SU-DHL-6 (cell line): ENCODE data around the gene CDC25A.

Experiments
- H2AFZ ChIP-seq: fragments of 200-600 bp; sonication (generic); 2 replicates; pipeline ENCODE4 v1.6.1; 2014; ENCODE audit warnings: low read depth, mild to moderate bottlenecking, moderate library complexity, mixed read lengths, antibody characterized with exemption, low read length; ENCODE audit not compliant: severe bottlenecking
- H3F3A ChIP-seq: fragments of 200-600 bp; shearing (Covaris generic); 2 replicates; pipeline ENCODE4 v1.6.0; 2016; ENCODE audit warnings: antibody characterized with exemption, mild to moderate bottlenecking; ENCODE audit not compliant: insufficient read depth
- H3K27ac ChIP-seq: fragments of 200-600 bp; sonication (generic); 2 replicates; pipeline ENCODE4 v1.5.1; 2016; ENCODE audit warnings: low read depth, mild to moderate bottlenecking, low read length, moderate library complexity, mixed read lengths
- H3K27me3 ChIP-seq: fragments of 200-600 bp; sonication (generic), shearing (Covaris generic); 2 replicates; pipeline ENCODE4 v1.6.0; 2014; ENCODE audit warnings: mild to moderate bottlenecking, low read length
- H3K36me3 ChIP-seq: fragments of 200-600 bp; sonication (generic); 2 replicates; pipeline ENCODE4 v1.6.1; 2014; ENCODE audit warnings: mild to moderate bottlenecking, low read length, mixed read lengths
- H3K4me2 ChIP-seq: fragments of 300-600, 200-600 bp; shearing (Covaris generic), sonication (generic); 2 replicates; pipeline ENCODE4 v1.6.0; 2014; ENCODE audit warnings: low read length, low read depth, mild to moderate bottlenecking; ENCODE audit not compliant: poor library complexity, severe bottlenecking
- H3K4me3 ChIP-seq: fragments of 200-600 bp; sonication (generic); 2 replicates; pipeline ENCODE4 v1.5.1; 2014; ENCODE audit warnings: antibody characterized with exemption, low read length, mild to moderate bottlenecking, mixed read lengths; ENCODE audit not compliant: insufficient read depth, poor library complexity, severe bottlenecking
- H3K79me2 ChIP-seq: fragments of 200-600 bp; sonication (generic); 2 replicates; pipeline ENCODE4 v1.6.1; 2014; ENCODE audit warnings: mild to moderate bottlenecking, low read length, moderate library complexity; ENCODE audit not compliant: insufficient read depth
- H3K9ac ChIP-seq: fragments of 200-600 bp; sonication (generic); 2 replicates; pipeline ENCODE4 v1.7.0; 2014; ENCODE audit warnings: mild to moderate bottlenecking, low read length
- H3K9me2 ChIP-seq: fragments of 200-600 bp; sonication (generic); replicated peaks from 2 replicates; pipeline ENCODE4 v1.6.1; 2014; ENCODE audit warnings: low read length; ENCODE audit not compliant: insufficient read depth
- H3K9me3 ChIP-seq: fragments of 200-600 bp; sonication (generic); 2 replicates; pipeline ENCODE4 v1.6.1; 2014; ENCODE audit warnings: low read length, mixed read lengths; ENCODE audit not compliant: insufficient read depth
- H4K20me1 ChIP-seq: fragments of 200-600 bp; sonication (generic); 2 replicates; pipeline ENCODE4 v1.6.1; 2014; ENCODE audit warnings: low read depth, mild to moderate bottlenecking, antibody characterized with exemption, low read length, moderate library complexity, mixed read lengths
- CTCF ChIP-seq: fragments of 200-600 bp; sonication (generic); IDR thresholded peaks from one replicate; pipeline ENCODE4 v1.5.1; 2017; ENCODE audit warnings: antibody characterized with exemption, mild to moderate bottlenecking, low read length, moderate library complexity; ENCODE audit not compliant: insufficient read depth, poor library complexity, severe bottlenecking
- EZH2phosphoT487 ChIP-seq: fragments of 200-600 bp; sonication (generic), shearing (Covaris generic); conservative IDR thresholded peaks from 2 replicates; pipeline ENCODE4 v1.6.1; 2018; ENCODE audit warnings: mild to moderate bottlenecking, antibody characterized with exemption, low read length, moderate library complexity, mixed read lengths

Gene CDC25A

GRCh38 chr3:48199117-48199516, 10.9 kb upstream of the CDC25A start:
- H3F3A ChIP-seq = no peaks in the 10 kb centered on the region
- no peaks in the 10 kb centered on the region for H3K36me3 ChIP-seq
- no peak overlapping the region for H3K27ac ChIP-seq
- TF ChIP-seq CTCF (no peak), EZH2phosphoT487 (no peak)
- no peaks in the 10 kb centered on the region for H3K79me2 ChIP-seq
- H3K9me2 ChIP-seq = no peaks in the 10 kb centered on the region
- H2AFZ ChIP-seq = no peak overlapping the region
- no peaks in the 10 kb centered on the region for H4K20me1 ChIP-seq
- H3K9me3 ChIP-seq = no peaks in the 10 kb centered on the region
- no peaks in the 10 kb centered on the region for H3K27me3 ChIP-seq
- no peak overlapping the region for H3K4me2 ChIP-seq
- no peak overlapping the region for H3K9ac ChIP-seq
- H3K4me3 ChIP-seq = no peak overlapping the region

- Histone ChIP-seq H2AFZ (no peak overlapping the region), H3K27ac (no peak overlapping the region), H3K9ac (no peak overlapping the region), H3K36me3 (no peaks in the 10 kb centered on the region), H4K20me1 (no peaks in the 10 kb centered on the region), H3K9me2 (no peaks in the 10 kb centered on the region), H3K27me3 (no peaks in the 10 kb centered on the region), H3F3A (no peaks in the 10 kb centered on the region), H3K79me2 (no peaks in the 10 kb centered on the region), H3K4me2 (no peak overlapping the region), H3K9me3 (no peaks in the 10 kb centered on the region), H3K4me3 (no peak overlapping the region)
- TF ChIP-seq CTCF (no peak), EZH2phosphoT487 (no peak)
Measured at GRCh38 chr3:48196611-48197010, 8.4 kb upstream of the CDC25A start.

GRCh38 chr3:48194446-48195071, 6.3 kb upstream of the CDC25A start:
- TF ChIP-seq EZH2phosphoT487 = no peak
- TF ChIP-seq CTCF = peak; percentile 87
- Histone ChIP-seq H4K20me1 (no peaks in the 10 kb centered on the region), H3K9me3 (no peaks in the 10 kb centered on the region), H3K36me3 (no peaks in the 10 kb centered on the region), H3K4me2 (no peak overlapping the region), H3K9ac (no peak overlapping the region), H3K27ac (no peak overlapping the region), H3K9me2 (no peaks in the 10 kb centered on the region), H2AFZ (no peak overlapping the region), H3K27me3 (no peaks in the 10 kb centered on the region), H3K4me3 (no peak overlapping the region), H3K79me2 (no peaks in the 10 kb centered on the region), H3F3A (no peaks in the 10 kb centered on the region)
